GM11168 (cell line): Measurements from ENCODE around the gene MGAT1.

Experiments used
- in situ Hi-C: fragments of 300-500 bp; cut with MboI; formaldehyde crosslinking; loops from one replicate; pipeline ENCODE4 v1.12.0; 2022; ENCODE audit warnings: low sequenced_read_pairs; ENCODE audit not compliant: unreplicated experiment

MGAT1 gene

GRCh38 chr5:180807654-180808414 lies 5.2 kb upstream of the MGAT1 start:
- in situ Hi-C loops, result loop anchor here (10.0 kb wide), 1 partner anchor 57 kb away; the partner anchor contains the start of gene ZFP62

GRCh38 chr5:180807046-180807445 lies 4.4 kb upstream of the MGAT1 start:
- in situ Hi-C loops, result loop anchor here (10.0 kb wide), 1 partner anchor 58 kb away; the partner anchor contains the start of gene ZFP62

- in situ Hi-C loops, result loop anchor here (10.0 kb wide), 1 partner anchor 58 kb away; the partner anchor contains the start of gene ZFP62
These were observed 3.9 kb upstream of the MGAT1 start for GRCh38 chr5:180806351-180807011.

- in situ Hi-C loops, result loop anchor here (10.0 kb wide), 1 partner anchor 61 kb away; the partner anchor contains the start of gene ZFP62
These were observed 1.6 kb upstream of the MGAT1 start for GRCh38 chr5:180804129-180804618.

GRCh38 chr5:180803181-180804128 lies 849 bp upstream of the MGAT1 start:
- in situ Hi-C loops, result loop anchor here (10.0 kb wide), 1 partner anchor 61 kb away; the partner anchor contains the start of gene ZFP62

- in situ Hi-C loops, result loop anchor here (10.0 kb wide), 1 partner anchor 63 kb away; the partner anchor contains the start of gene ZFP62
These were observed 846 bp downstream of the MGAT1 start for GRCh38 chr5:180801596-180802324.

- in situ Hi-C loops, result loop anchor here (10.0 kb wide), 2 partner anchors 65 to 355 kb away; partner anchors contain the start of gene ZFP62
These were observed 2.5 kb downstream of the MGAT1 start for GRCh38 chr5:180799902-180800801.

GRCh38 chr5:180799194-180799593 lies 3.4 kb downstream of the MGAT1 start:
- in situ Hi-C loops, result loop anchor here (10.0 kb wide), 1 partner anchor 356 kb away; no protein-coding TSS in a partner anchor

- in situ Hi-C loops, result loop anchor here (10.0 kb wide), 1 partner anchor 357 kb away; no protein-coding TSS in a partner anchor
These were observed 4.4 kb downstream of the MGAT1 start for GRCh38 chr5:180798193-180798592.

GRCh38 chr5:180797256-180798192 lies 5.1 kb downstream of the MGAT1 start:
- in situ Hi-C loops, result loop anchor here (10.0 kb wide), 1 partner anchor 357 kb away; no protein-coding TSS in a partner anchor

GRCh38 chr5:180795771-180796313 lies 6.8 kb downstream of the MGAT1 start:
- in situ Hi-C loops, result loop anchor here (10.0 kb wide), 1 partner anchor 359 kb away; no protein-coding TSS in a partner anchor

GRCh38 chr5:180792965-180793287 lies 9.7 kb downstream of the MGAT1 start:
- in situ Hi-C loops, result loop anchor here (10.0 kb wide), 1 partner anchor 362 kb away; no protein-coding TSS in a partner anchor

GRCh38 chr5:180792287-180792964 lies 10.2 kb downstream of the MGAT1 start:
- in situ Hi-C loops, result loop anchor here (10.0 kb wide), 1 partner anchor 362 kb away; no protein-coding TSS in a partner anchor

GRCh38 chr5:180791611-180792213 lies 10.9 kb downstream of the MGAT1 start:
- in situ Hi-C loops, result loop anchor here (10.0 kb wide), 1 partner anchor 363 kb away; no protein-coding TSS in a partner anchor

GRCh38 chr5:180790524-180790923 lies 12.1 kb downstream of the MGAT1 start:
- in situ Hi-C loops, result loop anchor here (10.0 kb wide), 1 partner anchor 364 kb away; no protein-coding TSS in a partner anchor
